ENCODE results near the gene CLRN3.

DNA sequence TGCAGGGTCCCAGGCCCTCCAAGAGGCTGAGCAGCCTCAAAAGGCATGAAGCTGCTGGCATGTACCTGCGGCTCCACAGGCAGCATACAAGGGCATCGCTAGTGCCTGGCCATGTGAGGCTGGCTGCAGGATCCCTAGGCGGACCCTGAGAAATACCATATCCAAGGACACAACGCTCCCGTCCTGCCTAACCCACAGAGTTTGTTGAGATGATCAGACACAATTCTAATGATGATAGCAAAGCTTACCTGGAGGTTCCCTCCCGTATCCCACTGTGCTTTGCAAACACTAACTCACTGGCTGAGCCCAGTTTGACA is 17.3 kb downstream of the CLRN3 start:
- TF ChIP-seq, protein P1, sequence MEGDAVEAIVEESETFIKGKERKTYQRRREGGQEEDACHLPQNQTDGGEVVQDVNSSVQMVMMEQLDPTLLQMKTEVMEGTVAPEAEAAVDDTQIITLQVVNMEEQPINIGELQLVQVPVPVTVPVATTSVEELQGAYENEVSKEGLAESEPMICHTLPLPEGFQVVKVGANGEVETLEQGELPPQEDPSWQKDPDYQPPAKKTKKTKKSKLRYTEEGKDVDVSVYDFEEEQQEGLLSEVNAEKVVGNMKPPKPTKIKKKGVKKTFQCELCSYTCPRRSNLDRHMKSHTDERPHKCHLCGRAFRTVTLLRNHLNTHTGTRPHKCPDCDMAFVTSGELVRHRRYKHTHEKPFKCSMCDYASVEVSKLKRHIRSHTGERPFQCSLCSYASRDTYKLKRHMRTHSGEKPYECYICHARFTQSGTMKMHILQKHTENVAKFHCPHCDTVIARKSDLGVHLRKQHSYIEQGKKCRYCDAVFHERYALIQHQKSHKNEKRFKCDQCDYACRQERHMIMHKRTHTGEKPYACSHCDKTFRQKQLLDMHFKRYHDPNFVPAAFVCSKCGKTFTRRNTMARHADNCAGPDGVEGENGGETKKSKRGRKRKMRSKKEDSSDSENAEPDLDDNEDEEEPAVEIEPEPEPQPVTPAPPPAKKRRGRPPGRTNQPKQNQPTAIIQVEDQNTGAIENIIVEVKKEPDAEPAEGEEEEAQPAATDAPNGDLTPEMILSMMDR (conservative IDR thresholded peaks at IDR 0.05): no peak
- no peak for TF ChIP-seq ZFX (IDR thresholded peaks at IDR 0.05)
